Trophoblast cell (in vitro differentiated cells and primary cell): ENCODE data around the gene C6orf89.

Experiments used
- DNase-seq, 2 donors: peaks; one replicate each; pipeline ENCODE4 v3.0.0-alpha.2; 2016
- H2AFZ ChIP-seq: 2 replicates; pipeline ENCODE4 v1.6.1; 2013; ENCODE audit warnings: low read length, moderate library complexity, mild to moderate bottlenecking; ENCODE audit not compliant: insufficient read depth, poor library complexity
- H2AK5ac ChIP-seq: 2 replicates; pipeline ENCODE4 v1.6.1; 2013; ENCODE audit warnings: mild to moderate bottlenecking, low read length
- H2BK120ac ChIP-seq: 2 replicates; pipeline ENCODE4 v1.6.1; 2013; ENCODE audit warnings: low read length, mild to moderate bottlenecking, moderate library complexity; ENCODE audit not compliant: insufficient read depth, poor library complexity
- H2BK12ac ChIP-seq: 2 replicates; pipeline ENCODE4 v1.6.1; 2013; ENCODE audit warnings: mild to moderate bottlenecking, low read length, moderate library complexity
- H2BK5ac ChIP-seq: 2 replicates; pipeline ENCODE4 v1.6.1; 2013; ENCODE audit warnings: low read length, low read depth, moderate library complexity, mild to moderate bottlenecking; ENCODE audit not compliant: poor library complexity
- H3K14ac ChIP-seq: 2 replicates; pipeline ENCODE4 v1.6.1; 2013; ENCODE audit warnings: mild to moderate bottlenecking, low read length
- H3K18ac ChIP-seq: 2 replicates; pipeline ENCODE4 v1.6.1; 2013; ENCODE audit warnings: mild to moderate bottlenecking, low read length
- H3K23ac ChIP-seq: 2 replicates; pipeline ENCODE4 v1.6.1; 2013; ENCODE audit warnings: low read length
- H3K27ac ChIP-seq: 2 replicates; pipeline ENCODE4 v1.5.1; 2013; ENCODE audit warnings: low read depth, mild to moderate bottlenecking, inconsistent platforms, low read length, moderate library complexity
- H3K27me3 ChIP-seq: 2 replicates; pipeline ENCODE4 v1.6.1; 2013; ENCODE audit warnings: inconsistent platforms, mild to moderate bottlenecking, low read length, moderate library complexity; ENCODE audit not compliant: insufficient read depth
- H3K36me3 ChIP-seq, 2 experiments: 1 replicate in 1 of 2; 2 replicates in 1 of 2; pipeline ENCODE4 v1.6.1; 2013; ENCODE audit warnings: low read length in 2 of 2, mild to moderate bottlenecking in 2 of 2, moderate library complexity in 1 of 2; ENCODE audit not compliant: insufficient read depth in 2 of 2, control insufficient read depth in 1 of 2
- H3K4ac ChIP-seq: 2 replicates; pipeline ENCODE4 v1.6.1; 2013; ENCODE audit warnings: low read depth, mild to moderate bottlenecking, low read length, moderate library complexity
- H3K4me1 ChIP-seq, 2 experiments: 1 replicate in 1 of 2; 2 replicates in 1 of 2; pipeline ENCODE4 v1.6.1; 2013; ENCODE audit warnings: low read length in 2 of 2, mild to moderate bottlenecking in 2 of 2, moderate library complexity in 1 of 2; ENCODE audit not compliant: insufficient read depth in 2 of 2, control insufficient read depth in 1 of 2
- H3K4me2 ChIP-seq: 2 replicates; pipeline ENCODE4 v1.6.1; 2013; ENCODE audit warnings: inconsistent platforms, mild to moderate bottlenecking, low read length, moderate library complexity
- H3K4me3 ChIP-seq: 2 replicates; pipeline ENCODE4 v1.5.1; 2013; ENCODE audit warnings: mild to moderate bottlenecking, low read depth, low read length, inconsistent platforms
- H3K79me1 ChIP-seq: one replicate; pipeline ENCODE4 v1.6.1; 2013; ENCODE audit warnings: low read length
- H3K79me2 ChIP-seq: 2 replicates; pipeline ENCODE4 v1.6.1; 2013; ENCODE audit warnings: low read length, mild to moderate bottlenecking; ENCODE audit not compliant: control insufficient read depth, insufficient read depth, poor library complexity
- H3K9ac ChIP-seq: 2 replicates; pipeline ENCODE4 v1.6.1; 2013; ENCODE audit warnings: mild to moderate bottlenecking, low read length
- H3K9me3 ChIP-seq: 2 replicates; pipeline ENCODE4 v1.6.1; 2013; ENCODE audit warnings: low read depth, mild to moderate bottlenecking, control low read depth, inconsistent platforms, low read length; ENCODE audit not compliant: insufficient read depth
- H4K12ac ChIP-seq: 2 replicates; pipeline ENCODE4 v1.6.1; 2013; ENCODE audit warnings: low read depth, mild to moderate bottlenecking, low read length, moderate library complexity
- H4K8ac ChIP-seq: 2 replicates; pipeline ENCODE4 v1.6.1; 2013; ENCODE audit warnings: low read depth, mild to moderate bottlenecking, low read length, moderate library complexity
- H4K91ac ChIP-seq: one replicate; pipeline ENCODE4 v1.6.1; 2013; ENCODE audit warnings: low read depth, mild to moderate bottlenecking, low read length, moderate library complexity
- WGBS: extraction: QIAGEN DNeasy Blood & Tissue Kit; methylation state at CpG from one replicate; pipeline ENCODE4 v1.1.7; 2013; ENCODE audit warnings: missing lambda C conversion rate; ENCODE audit not compliant: insufficient read length, insufficient coverage; ENCODE audit errors: extremely low coverage; 5-methylcytosine and 5-hydroxymethylcytosine counted together

C6orf89 gene

GRCh38 chr6:36916126-36916525, 30.4 kb downstream of the C6orf89 start:
- no peak overlapping the region for H3K4me2 ChIP-seq
- no peak overlapping the region for H2AFZ ChIP-seq
- no peak overlapping the region for H3K4me3 ChIP-seq
- H3K79me1 ChIP-seq: no peaks in the 10 kb centered on the region
- H2BK120ac ChIP-seq: no peak overlapping the region
- peaks cover 0 to 2% of the 10 kb centered on the region in 2 experiments for H3K4me1 ChIP-seq
- no peak overlapping the region for H4K12ac ChIP-seq
- H3K23ac ChIP-seq: no peak overlapping the region
- H2BK5ac ChIP-seq: no peak overlapping the region
- DNase-seq: no peak
- no peak overlapping the region for H3K18ac ChIP-seq
- H3K9me3 ChIP-seq: no peaks in the 10 kb centered on the region
- H4K91ac ChIP-seq: no peak overlapping the region
- H2BK12ac ChIP-seq: no peak overlapping the region
- H3K27me3 ChIP-seq: no peaks in the 10 kb centered on the region
- no peak overlapping the region for H3K4ac ChIP-seq
- H3K79me2 ChIP-seq: no peaks in the 10 kb centered on the region
- no peak overlapping the region for H2AK5ac ChIP-seq
- no peak overlapping the region for H3K14ac ChIP-seq
- no CpG with 5 or more reads among the region's 2 CpGs for WGBS
- peaks cover 11 to 25% of the 10 kb centered on the region in 2 experiments for H3K36me3 ChIP-seq
- H3K9ac ChIP-seq: no peak overlapping the region
- no peak overlapping the region for H4K8ac ChIP-seq
- no peak overlapping the region for H3K27ac ChIP-seq

- no peak overlapping the region for H2AFZ ChIP-seq
- H2BK12ac ChIP-seq: no peak overlapping the region
- no peak overlapping the region for H3K4ac ChIP-seq
- no peaks in the 10 kb centered on the region for H3K9me3 ChIP-seq
- H3K4me2 ChIP-seq: no peak overlapping the region
- no peak overlapping the region for H2BK5ac ChIP-seq
- H3K79me1 ChIP-seq: no peaks in the 10 kb centered on the region
- H4K91ac ChIP-seq: no peak overlapping the region
- H3K23ac ChIP-seq: no peak overlapping the region
- H3K18ac ChIP-seq: no peak overlapping the region
- H3K9ac ChIP-seq: no peak overlapping the region
- H3K36me3 ChIP-seq: peaks cover 11 to 26% of the 10 kb centered on the region in 2 experiments
- H3K27ac ChIP-seq: no peak overlapping the region
- no peak overlapping the region for H4K8ac ChIP-seq
- H2BK120ac ChIP-seq: no peak overlapping the region
- H3K4me1 ChIP-seq: peaks cover 0 to 2% of the 10 kb centered on the region in 2 experiments
- H4K12ac ChIP-seq: no peak overlapping the region
- H2AK5ac ChIP-seq: no peak overlapping the region
- DNase-seq: no peak
- no peaks in the 10 kb centered on the region for H3K79me2 ChIP-seq
- H3K27me3 ChIP-seq: no peaks in the 10 kb centered on the region
- H3K4me3 ChIP-seq: no peak overlapping the region
- no CpG with 5 or more reads among the region's 10 CpGs for WGBS
- no peak overlapping the region for H3K14ac ChIP-seq
Observed at GRCh38 chr6:36917541-36918193, 31.9 kb downstream of the C6orf89 start.

- H3K79me1 ChIP-seq: no peaks in the 10 kb centered on the region
- H3K4me1 ChIP-seq: peaks cover 4 to 7% of the 10 kb centered on the region in 2 experiments
- no peak overlapping the region for H2BK12ac ChIP-seq
- no peak overlapping the region for H2BK120ac ChIP-seq
- no peak overlapping the region for H3K4me2 ChIP-seq
- no peak overlapping the region for H4K12ac ChIP-seq
- no peak overlapping the region for H4K91ac ChIP-seq
- H2BK5ac ChIP-seq: no peak overlapping the region
- no peak for DNase-seq
- no peak overlapping the region for H3K9ac ChIP-seq
- H3K4ac ChIP-seq: no peak overlapping the region
- peaks cover 12 to 20% of the 10 kb centered on the region in 2 experiments for H3K36me3 ChIP-seq
- no peak overlapping the region for H3K23ac ChIP-seq
- H3K4me3 ChIP-seq: no peak overlapping the region
- H3K9me3 ChIP-seq: no peaks in the 10 kb centered on the region
- no peaks in the 10 kb centered on the region for H3K27me3 ChIP-seq
- H2AFZ ChIP-seq: no peak overlapping the region
- H4K8ac ChIP-seq: no peak overlapping the region
- no peak overlapping the region for H3K27ac ChIP-seq
- no CpG with 5 or more reads among the region's 4 CpGs for WGBS
- H3K18ac ChIP-seq: no peak overlapping the region
- no peak overlapping the region for H2AK5ac ChIP-seq
- no peaks in the 10 kb centered on the region for H3K79me2 ChIP-seq
- H3K14ac ChIP-seq: no peak overlapping the region
Observed at GRCh38 chr6:36920049-36920448, 34.3 kb downstream of the C6orf89 start.

- no peak overlapping the region for H2BK12ac ChIP-seq
Observed at GRCh38 chr6:36920546-36920945, 34.8 kb downstream of the C6orf89 start.

More at GRCh38 chr6:36920546-36920945, 34.8 kb downstream of the C6orf89 start:
- Histone ChIP-seq H3K27ac (no peak overlapping the region), H3K27me3 (no peaks in the 10 kb centered on the region), H3K18ac (no peak overlapping the region), H4K91ac (no peak overlapping the region), H2BK5ac (no peak overlapping the region), H2AFZ (no peak overlapping the region), H3K79me2 (no peaks in the 10 kb centered on the region), H2AK5ac (no peak overlapping the region), H3K4ac (no peak overlapping the region), H3K23ac (no peak overlapping the region), H4K12ac (no peak overlapping the region), H3K14ac (no peak overlapping the region), H3K9ac (no peak overlapping the region), H3K79me1 (no peaks in the 10 kb centered on the region), H3K4me2 (no peak overlapping the region), H3K36me3 (peaks cover 12 to 19% of the 10 kb centered on the region in 2 experiments), H3K4me1 (peaks cover 4 to 7% of the 10 kb centered on the region in 2 experiments), H3K4me3 (no peak overlapping the region), H3K9me3 (no peaks in the 10 kb centered on the region), H4K8ac (no peak overlapping the region), H2BK120ac (no peak overlapping the region)
- DNase-seq: no peak
- WGBS: no CpG with 5 or more reads among the region's 5 CpGs
